Measurements from ENCODE around the gene HLA-DPB1. TPM values are rescaled to one million over a fixed set of nuclear protein-coding genes. Genes with fewer than 3 reads are reported as not detected.

HLA-DPB1 gene
- total RNA-seq, 1 donor from 2014 or later: 14.4 TPM

DNA sequence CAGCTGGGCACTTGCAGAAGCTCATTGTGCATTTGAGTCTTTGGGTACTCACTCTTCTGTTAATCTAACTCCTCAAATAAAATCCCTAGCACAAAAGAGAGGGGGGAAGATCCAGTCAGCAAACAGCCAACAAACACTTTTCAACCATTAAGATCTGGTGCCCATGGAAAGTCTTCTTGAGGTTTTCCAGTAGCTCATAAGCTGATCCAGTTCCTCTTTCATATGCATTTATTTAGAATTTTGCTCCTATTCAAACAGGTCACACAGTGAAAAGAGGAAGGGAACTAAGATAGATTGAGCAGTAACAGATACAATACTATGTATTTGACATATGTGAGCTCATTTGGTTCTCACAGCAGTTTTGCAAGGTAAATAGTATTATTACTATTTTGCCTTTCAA lies 38.6 kb downstream of the HLA-DPB1 start:
- H3K36me3 Mint-ChIP-seq (ENCODE audit: low read depth, unreplicated experiment): no peaks in the 10 kb centered on the region
- peaks cover 7% of the 10 kb centered on the region for H3K27me3 Mint-ChIP-seq (ENCODE audit: unreplicated experiment)
- no peaks in the 10 kb centered on the region for H3K9me3 Mint-ChIP-seq (ENCODE audit: unreplicated experiment)
- no peak overlapping the region for H3K27ac Mint-ChIP-seq (ENCODE audit: unreplicated experiment)
- TF ChIP-seq, protein P1, sequence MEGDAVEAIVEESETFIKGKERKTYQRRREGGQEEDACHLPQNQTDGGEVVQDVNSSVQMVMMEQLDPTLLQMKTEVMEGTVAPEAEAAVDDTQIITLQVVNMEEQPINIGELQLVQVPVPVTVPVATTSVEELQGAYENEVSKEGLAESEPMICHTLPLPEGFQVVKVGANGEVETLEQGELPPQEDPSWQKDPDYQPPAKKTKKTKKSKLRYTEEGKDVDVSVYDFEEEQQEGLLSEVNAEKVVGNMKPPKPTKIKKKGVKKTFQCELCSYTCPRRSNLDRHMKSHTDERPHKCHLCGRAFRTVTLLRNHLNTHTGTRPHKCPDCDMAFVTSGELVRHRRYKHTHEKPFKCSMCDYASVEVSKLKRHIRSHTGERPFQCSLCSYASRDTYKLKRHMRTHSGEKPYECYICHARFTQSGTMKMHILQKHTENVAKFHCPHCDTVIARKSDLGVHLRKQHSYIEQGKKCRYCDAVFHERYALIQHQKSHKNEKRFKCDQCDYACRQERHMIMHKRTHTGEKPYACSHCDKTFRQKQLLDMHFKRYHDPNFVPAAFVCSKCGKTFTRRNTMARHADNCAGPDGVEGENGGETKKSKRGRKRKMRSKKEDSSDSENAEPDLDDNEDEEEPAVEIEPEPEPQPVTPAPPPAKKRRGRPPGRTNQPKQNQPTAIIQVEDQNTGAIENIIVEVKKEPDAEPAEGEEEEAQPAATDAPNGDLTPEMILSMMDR (IDR thresholded peaks at IDR 0.05; ENCODE audit: unreplicated experiment): no peak
- DNase-seq (ENCODE audit: low spot score): no peak
- H3K4me3 Mint-ChIP-seq (ENCODE audit: unreplicated experiment): no peak overlapping the region
- peaks cover 13% of the 10 kb centered on the region for H3K4me1 Mint-ChIP-seq (ENCODE audit: unreplicated experiment)

DNA sequence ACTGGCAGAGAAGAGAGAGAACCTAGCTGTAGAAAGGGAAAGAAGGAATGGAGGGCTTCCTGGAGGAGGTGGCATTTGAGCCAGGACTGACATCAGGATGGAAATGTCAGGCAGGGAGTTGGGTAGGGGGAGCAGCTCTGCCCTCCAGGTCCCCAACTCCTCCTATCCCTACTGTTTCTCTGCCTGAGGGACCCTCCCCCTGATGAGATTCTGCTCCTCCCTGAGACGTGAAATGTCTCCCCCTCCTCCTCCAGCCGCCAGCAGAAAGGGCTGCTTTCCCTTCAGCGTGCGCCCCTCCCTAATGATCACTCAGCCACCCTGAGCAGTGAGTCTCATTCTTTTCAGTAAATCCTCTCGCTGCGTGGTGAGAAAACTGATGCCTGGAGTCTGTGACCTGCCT lies 40.6 kb downstream of the HLA-DPB1 start:
- no peak for DNase-seq (ENCODE audit: low spot score)
- Mint-ChIP-seq H3K36me3 (ENCODE audit: low read depth, unreplicated experiment) (no peaks in the 10 kb centered on the region), H3K4me3 (ENCODE audit: unreplicated experiment) (peak overlapping the region; percentile 84), H3K4me1 (ENCODE audit: unreplicated experiment) (peaks cover 13% of the 10 kb centered on the region), H3K27me3 (ENCODE audit: unreplicated experiment) (peaks cover 7% of the 10 kb centered on the region), H3K9me3 (ENCODE audit: unreplicated experiment) (no peaks in the 10 kb centered on the region), H3K27ac (ENCODE audit: unreplicated experiment) (no peak overlapping the region)
- TF ChIP-seq, protein P1 (IDR thresholded peaks at IDR 0.05; ENCODE audit: unreplicated experiment): no peak

GRCh38 chr6:33116841-33117711 lies 41.3 kb downstream of the HLA-DPB1 start:
- Mint-ChIP-seq H3K9me3 (ENCODE audit: unreplicated experiment) (no peaks in the 10 kb centered on the region), H3K27me3 (ENCODE audit: unreplicated experiment) (peaks cover 7% of the 10 kb centered on the region), H3K4me3 (ENCODE audit: unreplicated experiment) (peak overlapping the region; percentile 84), H3K27ac (ENCODE audit: unreplicated experiment) (no peak overlapping the region), H3K36me3 (ENCODE audit: low read depth, unreplicated experiment) (no peaks in the 10 kb centered on the region), H3K4me1 (ENCODE audit: unreplicated experiment) (peaks cover 13% of the 10 kb centered on the region)
- TF ChIP-seq, protein P1 (IDR thresholded peaks at IDR 0.05; ENCODE audit: unreplicated experiment): no peak
- DNase-seq (ENCODE audit: low spot score): no peak

- no peak overlapping the region for H3K27ac Mint-ChIP-seq (ENCODE audit: unreplicated experiment)
- peaks cover 13% of the 10 kb centered on the region for H3K4me1 Mint-ChIP-seq (ENCODE audit: unreplicated experiment)
- H3K36me3 Mint-ChIP-seq (ENCODE audit: low read depth, unreplicated experiment): no peaks in the 10 kb centered on the region
- TF ChIP-seq, protein P1 (IDR thresholded peaks at IDR 0.05; ENCODE audit: unreplicated experiment): no peak
- DNase-seq (ENCODE audit: low spot score): no peak
- peaks cover 7% of the 10 kb centered on the region for H3K27me3 Mint-ChIP-seq (ENCODE audit: unreplicated experiment)
- H3K9me3 Mint-ChIP-seq (ENCODE audit: unreplicated experiment): no peaks in the 10 kb centered on the region
- H3K4me3 Mint-ChIP-seq (ENCODE audit: unreplicated experiment): peak overlapping the region; percentile 84
Observed at GRCh38 chr6:33117811-33118277, 42.1 kb downstream of the HLA-DPB1 start.

DNA sequence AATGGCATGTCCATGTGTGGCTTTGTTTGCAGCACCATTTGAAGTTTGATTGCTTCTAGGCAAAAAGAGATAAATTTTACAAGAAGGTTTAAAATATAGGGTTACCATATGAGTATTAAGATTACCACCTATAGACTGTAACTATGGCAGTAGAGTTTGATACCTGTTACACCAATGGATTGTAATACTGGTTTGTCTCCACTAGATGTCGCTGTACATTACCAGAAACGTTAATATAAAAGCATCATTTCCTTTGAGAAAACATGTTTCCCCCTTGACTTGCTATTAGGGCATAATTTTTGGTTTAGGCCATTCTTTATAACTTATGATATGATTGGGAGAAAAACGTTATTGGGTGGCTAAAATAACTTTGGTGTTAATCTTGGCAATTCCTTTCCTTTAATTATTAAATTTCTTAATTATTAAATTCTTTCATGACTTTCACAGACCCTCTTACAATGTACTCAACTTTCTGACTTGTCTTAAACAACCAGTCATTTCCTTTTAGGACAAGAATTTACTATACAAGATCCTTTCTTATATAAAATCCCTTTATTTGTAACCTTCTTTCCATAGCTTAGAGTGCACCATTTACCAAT lies 42.8 kb downstream of the HLA-DPB1 start:
- Mint-ChIP-seq H3K27me3 (ENCODE audit: unreplicated experiment) (peaks cover 9% of the 10 kb centered on the region), H3K36me3 (ENCODE audit: low read depth, unreplicated experiment) (peaks cover under 1% of the 10 kb centered on the region), H3K4me1 (ENCODE audit: unreplicated experiment) (peaks cover 13% of the 10 kb centered on the region), H3K27ac (ENCODE audit: unreplicated experiment) (no peak overlapping the region), H3K4me3 (ENCODE audit: unreplicated experiment) (no peak overlapping the region), H3K9me3 (ENCODE audit: unreplicated experiment) (peaks cover 4% of the 10 kb centered on the region)
- TF ChIP-seq, protein P1 (IDR thresholded peaks at IDR 0.05; ENCODE audit: unreplicated experiment): peak; percentile 97
- DNase-seq (ENCODE audit: low spot score): no peak

Data from endothelial cell (in vitro differentiated cells).